Activated gamma-delta T cell (primary cell): ENCODE data around the gene CKAP5.
A peak's percentile ranks its signal among the peaks of the same experiment; 100 is the strongest.

Source experiments
- DNase-seq: peaks from one replicate; lab custom pipeline; 2025; lab: John Stamatoyannopoulos, UW
- total RNA-seq, 2 donors: gene quantifications; one replicate each; lab custom pipeline; 2026; lab: John Stamatoyannopoulos, UW

The CKAP5 gene
- 117 to 133 reads per million in 2 donors for total RNA-seq

DNA sequence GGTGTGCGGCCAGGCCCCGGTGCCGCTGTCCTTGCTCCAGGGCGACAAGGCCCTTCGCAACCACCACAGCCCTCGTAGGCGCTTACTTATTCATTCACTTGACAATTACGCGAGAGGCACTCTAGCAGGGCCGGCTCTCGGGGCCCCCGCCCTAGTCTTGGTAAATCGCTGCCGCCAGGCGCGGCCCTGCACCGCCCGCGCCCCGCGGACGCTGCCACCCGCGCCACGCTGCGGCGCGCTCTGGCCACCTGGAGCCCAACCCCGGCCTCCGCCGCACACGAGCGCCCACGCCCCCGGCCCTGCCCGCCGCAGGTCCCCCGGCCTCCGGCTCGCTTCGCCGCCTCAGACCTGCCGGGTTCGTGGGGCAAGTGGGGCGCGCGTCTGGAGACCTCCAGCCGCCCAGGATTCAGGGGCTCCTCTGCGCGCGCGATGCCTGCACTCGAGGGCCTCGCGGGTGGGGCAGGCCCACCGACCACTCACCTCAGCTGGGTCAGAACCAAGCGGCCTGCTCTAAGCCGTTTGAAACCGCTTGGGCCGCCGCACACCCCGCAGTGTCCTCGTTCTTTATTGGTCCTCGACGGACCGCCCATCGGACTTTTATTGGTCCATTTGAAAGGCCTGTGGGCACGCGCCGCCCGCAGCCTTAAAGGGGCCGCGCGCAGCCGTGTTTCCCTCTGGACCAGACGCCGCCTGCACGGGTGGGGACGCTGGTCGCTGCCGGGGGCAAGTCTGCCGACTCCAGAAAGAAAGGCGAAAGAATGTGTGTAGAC is at the start of gene CKAP5:
Gene CKAP5 (minus strand): TSS at position 541 of the 770 bp plus-strand sequence. CDS start 25,049 bp downstream, outside the sequence.
- DNase-seq, result peak; percentile 75

DNA sequence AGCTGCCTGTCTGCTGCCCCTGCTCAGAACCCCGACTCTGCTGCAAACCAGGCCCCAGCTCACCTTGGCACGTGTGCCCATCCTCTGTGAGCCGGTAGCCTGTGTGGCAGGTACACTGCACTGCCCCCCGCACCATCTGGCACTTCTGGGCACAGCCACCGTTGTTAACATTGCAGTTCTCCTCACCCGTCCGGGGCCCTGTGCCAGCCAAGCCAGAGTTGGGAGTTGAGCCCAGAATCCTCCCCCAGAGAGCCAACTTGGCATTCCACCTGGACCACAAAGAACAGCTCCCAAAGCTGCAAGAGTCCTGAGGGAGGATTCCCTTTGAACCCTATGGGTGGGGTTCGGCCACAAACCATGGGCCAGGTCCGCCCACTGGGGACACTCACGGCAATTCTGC is 49.7 kb upstream of the CKAP5 start:
- DNase-seq, result no peak

- no peak for DNase-seq
These were observed 48.9 kb upstream of the CKAP5 start for GRCh38 chr11:46894961-46895360.

DNA sequence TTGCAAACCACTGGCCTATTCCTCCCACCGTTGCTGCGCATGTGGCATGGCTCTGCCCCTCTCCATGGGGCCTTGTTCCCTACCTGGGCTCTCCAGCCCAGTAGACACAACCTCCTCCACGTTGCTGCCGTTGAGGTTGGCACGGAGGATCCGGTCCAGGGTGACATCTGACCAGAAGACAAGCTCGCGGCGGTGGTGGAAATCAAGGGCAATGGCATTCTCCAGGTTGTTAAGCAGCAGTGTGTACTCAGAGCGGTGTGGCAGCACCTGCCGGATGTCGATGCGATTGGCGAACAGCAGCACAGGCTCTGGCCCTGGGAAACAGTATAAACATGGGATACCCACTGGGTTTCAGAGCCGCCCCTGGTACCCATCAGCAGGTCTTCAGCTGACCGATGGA is 48.4 kb upstream of the CKAP5 start:
- no peak for DNase-seq

- DNase-seq, result no peak
These were observed 46.8 kb upstream of the CKAP5 start for GRCh38 chr11:46892838-46893237.

DNA sequence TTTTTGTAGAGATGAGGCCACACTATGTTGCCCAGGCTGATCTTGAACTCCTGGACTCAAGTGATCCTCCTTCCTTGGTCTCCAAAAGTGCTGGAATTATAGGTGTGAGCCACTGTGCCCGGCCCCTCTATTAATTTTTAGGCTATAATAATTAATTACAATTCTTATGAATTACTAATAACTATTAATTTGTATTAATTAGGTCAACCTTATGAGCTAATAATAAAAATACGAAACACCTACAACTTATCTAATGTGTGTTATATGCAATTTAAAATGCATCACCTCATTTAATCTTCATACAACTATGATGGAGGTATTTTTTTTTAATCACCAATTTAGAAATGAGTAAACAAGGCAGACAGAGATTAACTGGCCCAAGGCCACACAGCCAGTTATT is 46.0 kb upstream of the CKAP5 start:
- DNase-seq, result no peak

DNA sequence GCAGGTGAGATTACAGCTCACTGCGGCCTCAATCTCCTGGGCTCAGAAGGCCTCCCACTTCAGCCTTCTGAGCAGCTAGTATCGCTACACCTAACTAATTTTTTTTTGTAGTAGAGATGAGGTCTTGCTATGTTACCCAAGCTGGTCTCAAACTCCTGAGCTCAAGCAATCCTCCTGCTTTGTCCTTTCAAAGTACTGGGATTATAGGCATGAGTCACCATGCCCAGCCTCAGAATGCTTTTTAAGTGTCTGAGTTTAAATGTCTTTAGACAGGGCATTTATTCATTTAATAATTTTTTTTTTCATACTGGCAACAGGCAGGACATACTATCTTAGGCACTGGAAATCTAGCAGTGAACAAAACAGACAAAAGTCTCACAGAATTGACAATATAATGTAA is 44.6 kb upstream of the CKAP5 start:
- no peak for DNase-seq

DNA sequence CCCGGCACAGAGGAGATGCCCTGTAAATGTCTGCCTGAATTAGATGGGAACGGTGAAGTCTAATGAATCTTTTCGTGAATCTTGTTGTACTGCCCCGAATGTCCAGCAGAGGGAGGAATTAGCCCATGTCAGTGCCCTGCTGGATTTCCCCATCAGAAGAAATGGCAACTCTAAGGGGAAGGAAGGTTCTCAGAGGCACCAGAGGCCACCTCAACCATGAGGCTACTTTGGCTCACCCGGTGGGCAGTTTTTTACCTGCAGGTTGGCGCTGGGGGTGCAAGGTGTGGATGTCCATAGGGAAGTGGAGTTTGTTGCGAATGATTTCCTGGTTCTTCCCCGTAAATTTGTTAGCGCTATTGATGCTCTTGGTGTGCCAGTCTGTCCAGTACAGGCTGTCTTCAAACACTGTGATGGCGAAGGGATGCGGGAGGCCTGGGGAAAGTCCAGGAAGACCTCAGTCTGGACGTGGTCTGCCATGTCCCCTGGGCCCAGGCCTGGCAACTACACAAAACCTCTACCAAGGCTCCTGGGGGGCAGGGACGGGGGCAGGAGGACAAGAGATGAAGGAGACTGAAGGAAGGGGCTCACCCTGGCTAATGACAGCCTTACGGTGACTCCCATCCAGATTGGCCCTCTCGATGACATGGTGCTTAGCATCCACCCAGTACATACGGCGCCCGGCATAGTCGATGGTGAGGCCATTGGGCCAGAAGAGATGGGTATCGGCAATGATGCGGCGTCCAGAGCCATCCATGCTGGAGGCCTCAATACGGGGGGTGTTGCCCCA is 43.8 kb upstream of the CKAP5 start:
- DNase-seq, result no peak

DNA sequence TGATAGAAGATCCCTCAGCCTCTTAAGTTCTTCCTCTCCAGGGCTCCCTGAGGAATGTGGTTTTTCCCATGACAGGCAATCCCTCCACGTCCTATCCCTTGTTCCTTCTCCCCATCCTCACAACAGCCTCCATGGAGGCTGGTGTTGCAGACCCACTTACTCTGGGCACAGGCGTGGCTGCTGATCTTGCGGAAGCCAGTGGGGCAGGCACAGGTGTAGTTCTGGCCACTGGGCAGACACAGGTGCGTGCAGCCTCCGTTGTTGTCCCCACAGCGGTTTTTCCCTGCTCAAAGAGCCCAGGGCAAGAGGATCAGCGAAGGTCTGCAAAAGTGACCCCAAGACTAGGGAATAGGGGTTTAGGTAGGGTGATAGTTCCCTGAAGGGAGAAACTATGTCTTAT is 43.2 kb upstream of the CKAP5 start:
- DNase-seq, result no peak

DNA sequence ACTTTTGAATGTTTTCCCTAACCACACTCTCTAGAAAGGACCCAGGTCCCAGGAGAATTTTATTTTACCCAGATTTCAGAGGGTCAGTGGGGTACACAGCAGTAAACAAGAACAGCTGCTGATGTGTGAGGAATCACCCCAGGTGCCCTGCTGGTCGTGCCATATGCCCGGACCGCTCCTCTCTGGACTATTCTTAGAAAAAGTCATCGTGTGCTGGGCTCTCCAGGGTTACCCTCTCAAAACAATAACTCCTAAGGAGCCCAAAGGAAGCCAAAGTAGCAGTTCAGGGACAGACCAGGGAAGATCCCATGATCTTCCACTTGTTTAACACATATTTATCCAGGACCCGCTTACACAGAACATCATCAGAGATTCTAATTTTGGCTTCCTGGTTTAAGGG is 42.6 kb upstream of the CKAP5 start:
- DNase-seq, result no peak

- DNase-seq, result no peak
These were observed 40.1 kb upstream of the CKAP5 start for GRCh38 chr11:46886211-46886610.

GRCh38 chr11:46879056-46879585 is 33.0 kb upstream of the CKAP5 start:
- DNase-seq, result no peak

GRCh38 chr11:46877580-46877979 is 31.5 kb upstream of the CKAP5 start:
- DNase-seq, result no peak

DNA sequence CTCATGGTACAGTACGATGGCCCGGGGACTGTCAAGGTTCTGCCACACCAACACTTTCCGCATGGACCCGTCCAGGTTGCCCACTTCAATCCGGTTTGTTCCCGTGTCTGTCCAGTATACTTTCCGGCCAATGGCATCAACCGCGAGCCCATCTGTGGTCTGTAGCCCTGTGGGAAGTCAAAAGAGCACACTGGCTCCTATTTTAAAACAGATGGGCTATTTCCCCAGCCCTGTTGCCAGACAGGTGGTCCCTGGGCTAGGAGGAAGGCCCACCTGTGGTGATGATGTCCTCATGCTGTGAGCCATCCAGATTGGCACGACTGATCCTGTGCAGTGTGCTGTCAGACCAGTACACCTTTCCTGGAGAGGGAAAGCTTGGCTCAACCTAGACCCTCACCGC is 30.4 kb upstream of the CKAP5 start:
- DNase-seq, result no peak

GRCh38 chr11:46874586-46874985 is 28.5 kb upstream of the CKAP5 start:
- no peak for DNase-seq

GRCh38 chr11:46868912-46869311 is 22.8 kb upstream of the CKAP5 start:
- DNase-seq, result no peak

GRCh38 chr11:46865340-46865739 is 19.3 kb upstream of the CKAP5 start:
- DNase-seq, result no peak

GRCh38 chr11:46860218-46860617 is 14.1 kb upstream of the CKAP5 start:
- no peak for DNase-seq

- no peak for DNase-seq
These were observed 13.0 kb upstream of the CKAP5 start for GRCh38 chr11:46858920-46859546.

GRCh38 chr11:46857666-46858065 is 11.6 kb upstream of the CKAP5 start:
- no peak for DNase-seq

DNA sequence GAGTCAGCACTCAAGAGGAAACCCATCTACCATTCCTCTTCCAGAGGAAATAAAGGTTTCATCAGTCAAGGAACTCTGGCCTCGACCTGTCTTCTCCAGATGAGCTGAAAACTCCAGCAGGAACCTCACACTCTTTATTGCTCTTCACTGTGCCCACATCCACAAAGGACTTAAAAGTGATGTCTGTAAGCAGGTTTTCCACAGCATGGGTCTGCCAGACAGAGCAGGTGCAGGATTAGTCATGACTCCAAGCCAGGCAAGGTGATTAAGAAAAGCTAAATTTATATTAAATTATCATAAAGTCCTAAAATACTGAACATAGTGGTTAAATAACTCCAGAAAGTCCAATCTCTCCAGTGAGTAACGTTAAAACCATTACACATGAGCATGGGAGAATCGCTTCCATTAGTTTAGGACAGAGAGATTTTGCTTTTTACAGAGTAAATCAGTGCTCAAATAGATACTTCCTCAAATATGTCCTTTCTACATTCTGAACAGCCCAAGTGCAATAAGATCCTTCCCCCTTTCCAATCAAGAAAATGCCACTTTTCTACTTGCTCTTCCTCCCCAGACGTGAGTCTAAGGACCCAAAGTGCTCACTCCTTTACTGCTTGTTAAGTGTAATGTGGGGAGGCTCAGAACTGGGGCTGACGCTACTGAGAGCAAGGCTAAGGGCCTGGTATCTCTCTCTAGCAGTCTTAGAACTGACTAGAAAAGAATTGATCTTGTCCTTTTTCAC is 10.7 kb upstream of the CKAP5 start:
- no peak for DNase-seq

GRCh38 chr11:46855863-46856262 is 9.8 kb upstream of the CKAP5 start:
- no peak for DNase-seq
